DMS79 treated with DMSO at 0.1 percent for 48 hours (cell line): ENCODE results near the gene CDKAL1.

Experiments used
- DNase-seq: peaks from one replicate; lab custom pipeline; 2025; lab: John Stamatoyannopoulos, UW

CDKAL1 gene

DNA sequence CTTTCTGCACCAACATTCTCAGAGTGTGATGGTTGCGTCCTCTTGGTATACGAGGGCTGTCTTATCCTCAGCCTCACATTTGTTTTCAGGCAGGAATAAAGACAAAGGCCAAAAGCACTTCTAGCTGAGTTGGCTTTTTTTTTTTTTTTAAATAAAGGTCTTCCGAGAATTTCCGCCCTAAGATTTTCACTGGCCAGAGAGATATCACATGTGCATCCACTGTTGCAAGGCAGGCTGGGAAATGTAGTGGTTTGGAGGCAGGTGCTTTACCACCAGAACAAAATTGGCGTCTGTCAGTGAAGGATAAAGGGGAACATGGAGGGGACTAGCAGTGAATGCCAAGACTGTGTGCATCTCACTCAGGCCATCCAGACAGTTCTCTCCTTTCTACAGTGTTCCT lies 724.4 kb downstream of the CDKAL1 start:
- no peak for DNase-seq

DNA sequence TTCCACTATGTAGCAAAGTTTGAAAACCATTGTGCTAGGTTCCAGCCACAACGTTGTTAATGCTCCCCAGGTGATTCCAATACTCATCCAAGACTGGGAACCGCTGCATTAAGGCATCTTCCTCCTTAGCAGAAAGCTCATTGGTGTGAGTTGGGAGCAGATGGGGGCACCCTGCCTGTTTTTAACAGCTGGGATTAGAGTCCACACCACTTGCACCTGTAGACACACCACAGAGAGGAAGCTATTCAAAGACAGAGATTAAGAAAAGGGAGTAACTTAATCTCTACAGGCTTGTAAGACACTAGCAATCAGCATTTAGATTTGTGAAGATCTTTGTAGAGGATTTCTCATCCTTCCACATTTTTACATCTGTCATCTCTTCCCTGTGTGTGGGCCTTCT lies 725.4 kb downstream of the CDKAL1 start:
- DNase-seq, result no peak

DNA sequence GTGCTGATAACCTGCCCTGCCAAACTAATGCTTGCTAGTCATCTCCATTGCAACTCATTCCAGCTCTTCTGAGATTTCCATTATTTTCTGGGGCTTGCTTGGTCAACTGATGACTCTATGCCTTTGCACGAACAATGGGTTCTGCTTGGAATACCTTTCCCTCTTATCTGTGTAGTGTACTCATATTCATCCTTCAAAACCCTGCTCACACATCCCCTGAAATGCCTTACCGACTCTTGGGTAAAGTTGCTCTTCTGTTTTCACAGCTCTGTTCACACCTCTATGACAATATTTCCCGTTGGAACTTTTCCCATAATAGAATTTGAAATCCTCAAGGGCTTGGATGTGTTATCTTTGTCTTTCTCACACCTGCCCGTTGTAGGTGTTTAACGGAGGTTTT lies 728.2 kb downstream of the CDKAL1 start:
- DNase-seq, result no peak

DNA sequence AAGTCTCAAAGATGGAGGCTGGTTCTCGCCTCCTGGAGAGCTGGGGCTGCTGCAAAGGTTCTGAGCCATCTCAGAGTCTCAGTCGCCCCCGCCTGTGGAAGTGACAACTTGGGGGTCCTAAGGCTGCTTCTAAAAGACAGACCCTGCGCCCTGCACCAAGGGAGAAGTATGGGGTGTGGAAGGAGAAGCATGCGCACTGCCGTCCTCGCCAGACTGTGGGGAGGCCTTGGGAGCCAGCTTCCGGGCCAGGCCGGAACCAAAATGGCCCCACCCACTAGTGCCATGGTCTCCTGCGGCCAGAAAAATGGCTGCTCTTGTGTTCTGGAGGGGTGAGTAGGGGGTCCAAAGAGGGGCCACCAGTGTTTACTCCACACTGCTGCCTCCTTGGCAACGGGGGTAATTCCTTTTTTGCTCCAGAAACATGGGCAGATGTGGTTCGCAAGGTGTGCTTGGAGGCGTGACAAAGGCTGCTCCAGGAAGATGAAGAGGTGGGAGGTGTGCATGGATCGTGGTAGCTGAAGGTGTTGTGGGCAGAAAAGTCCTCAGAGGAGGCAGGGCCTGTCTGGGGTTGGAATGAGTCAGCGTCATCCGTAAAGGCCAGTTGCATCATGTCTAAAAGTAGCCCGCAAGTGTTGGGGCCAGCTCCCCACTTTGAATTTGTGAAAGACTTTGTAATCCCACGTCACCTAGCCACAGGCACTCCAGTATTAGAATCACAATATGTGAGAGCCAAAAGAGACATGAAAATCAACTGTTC lies 729.5 kb downstream of the CDKAL1 start:
- peak; percentile 79 for DNase-seq

DNA sequence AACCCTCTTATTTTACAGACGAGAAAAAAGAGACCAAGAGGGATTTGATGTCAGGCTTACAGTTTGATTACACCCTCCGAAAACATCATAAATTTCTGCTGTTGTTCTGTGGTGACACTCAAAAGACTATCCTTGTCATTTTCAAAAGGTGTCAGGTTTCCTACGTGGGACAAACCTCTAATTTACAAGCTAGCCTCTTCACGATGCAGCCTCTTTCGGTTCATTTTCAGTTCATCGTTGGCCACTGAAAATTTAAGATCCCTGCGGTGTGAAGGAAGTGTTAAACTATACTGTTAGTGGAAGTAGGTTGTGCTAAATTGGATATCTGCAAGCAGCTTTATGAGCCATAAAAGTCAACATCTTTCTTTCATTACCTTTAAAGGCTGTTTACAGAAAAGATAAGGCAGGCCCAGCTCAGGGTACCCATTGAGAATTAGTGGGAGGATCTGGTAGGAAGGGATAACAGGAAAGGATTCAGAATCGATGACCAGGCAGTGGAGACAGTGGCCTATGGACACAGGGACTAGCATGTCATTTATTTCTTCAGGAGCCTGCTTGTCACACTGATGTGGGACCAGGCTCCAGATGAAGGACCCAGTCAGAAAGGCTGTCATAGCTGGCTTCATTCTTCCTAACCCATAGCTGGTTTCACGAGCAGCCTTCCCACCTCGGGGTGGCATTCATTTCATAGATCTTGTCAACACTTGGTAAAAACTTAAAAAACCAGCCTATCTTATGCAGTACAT lies 730.2 kb downstream of the CDKAL1 start:
- peak; percentile 79 for DNase-seq

DNA sequence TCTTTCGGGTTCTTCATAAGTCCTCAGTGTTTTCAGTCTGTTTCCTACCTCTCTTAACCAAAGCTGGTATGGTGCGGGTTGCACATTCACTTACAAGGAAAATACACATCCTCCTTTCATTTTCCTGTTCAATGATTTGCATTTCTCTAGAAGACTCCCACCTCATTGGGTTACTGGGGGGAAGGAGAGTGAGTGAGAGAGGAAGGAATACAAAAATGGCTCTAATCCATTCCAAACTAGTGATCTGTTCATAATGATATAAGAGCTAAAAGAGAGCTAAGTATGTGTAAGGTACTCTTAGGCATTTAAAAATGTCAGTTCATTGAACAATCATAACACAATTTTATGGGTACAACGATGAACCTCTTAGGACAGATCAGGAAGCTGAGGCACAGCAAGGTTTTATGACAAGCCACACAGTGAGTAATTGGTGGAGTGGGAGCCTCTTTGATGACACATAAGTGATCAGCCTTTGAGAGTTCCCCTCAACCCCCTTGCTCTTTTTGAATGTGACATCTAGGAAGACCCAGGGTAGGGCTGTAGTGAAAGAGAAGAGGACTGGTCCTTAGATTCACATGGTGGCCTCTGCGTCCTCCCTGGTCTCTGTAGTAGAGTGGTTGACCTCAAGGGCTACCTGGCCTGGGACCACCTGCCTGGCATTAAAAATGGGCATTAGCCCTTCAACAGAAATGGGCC lies 730.9 kb downstream of the CDKAL1 start:
- DNase-seq, result no peak

DNA sequence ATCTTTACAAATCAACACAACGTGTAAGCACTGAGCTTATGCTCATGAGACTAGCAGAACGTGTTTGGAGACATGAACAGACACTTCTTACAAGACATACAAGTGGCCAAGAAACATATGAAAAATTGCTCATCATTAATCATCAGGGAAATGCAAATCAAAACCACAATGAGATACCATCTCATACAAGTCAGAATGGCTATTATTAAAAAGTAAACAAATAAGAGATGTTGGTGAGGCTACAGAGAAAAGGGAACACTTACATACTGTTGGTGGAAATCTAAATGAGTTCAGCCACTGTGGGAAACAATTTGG lies 731.4 kb downstream of the CDKAL1 start:
- DNase-seq, result no peak

DNA sequence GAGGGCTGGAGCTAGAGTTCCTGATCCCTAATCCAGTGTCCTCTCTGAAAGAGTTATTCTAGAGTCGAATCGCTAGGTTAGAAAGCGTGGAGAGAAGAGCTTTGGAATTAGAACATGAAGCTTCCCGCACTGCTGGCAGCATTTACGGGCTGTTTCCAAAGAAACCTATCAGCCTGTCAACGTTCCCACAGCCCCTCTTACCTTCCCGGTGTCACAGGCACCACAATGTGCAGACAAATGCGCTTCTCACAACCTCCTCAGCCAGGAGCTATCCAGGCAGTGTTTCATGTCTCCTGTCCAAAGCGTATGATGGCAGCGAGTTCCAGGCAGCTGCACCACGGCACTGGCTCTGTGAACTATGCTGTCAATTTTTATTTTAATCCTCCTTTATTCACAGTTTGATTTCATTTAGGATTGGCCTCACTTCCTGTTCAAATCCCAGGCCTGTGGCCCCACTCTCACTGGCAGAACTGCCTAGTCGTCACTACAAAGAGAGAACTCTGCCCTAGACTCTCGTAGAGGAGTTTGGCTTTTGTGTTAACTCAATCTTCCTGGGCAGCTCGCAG lies 736.5 kb downstream of the CDKAL1 start:
- DNase-seq, result no peak

DNA sequence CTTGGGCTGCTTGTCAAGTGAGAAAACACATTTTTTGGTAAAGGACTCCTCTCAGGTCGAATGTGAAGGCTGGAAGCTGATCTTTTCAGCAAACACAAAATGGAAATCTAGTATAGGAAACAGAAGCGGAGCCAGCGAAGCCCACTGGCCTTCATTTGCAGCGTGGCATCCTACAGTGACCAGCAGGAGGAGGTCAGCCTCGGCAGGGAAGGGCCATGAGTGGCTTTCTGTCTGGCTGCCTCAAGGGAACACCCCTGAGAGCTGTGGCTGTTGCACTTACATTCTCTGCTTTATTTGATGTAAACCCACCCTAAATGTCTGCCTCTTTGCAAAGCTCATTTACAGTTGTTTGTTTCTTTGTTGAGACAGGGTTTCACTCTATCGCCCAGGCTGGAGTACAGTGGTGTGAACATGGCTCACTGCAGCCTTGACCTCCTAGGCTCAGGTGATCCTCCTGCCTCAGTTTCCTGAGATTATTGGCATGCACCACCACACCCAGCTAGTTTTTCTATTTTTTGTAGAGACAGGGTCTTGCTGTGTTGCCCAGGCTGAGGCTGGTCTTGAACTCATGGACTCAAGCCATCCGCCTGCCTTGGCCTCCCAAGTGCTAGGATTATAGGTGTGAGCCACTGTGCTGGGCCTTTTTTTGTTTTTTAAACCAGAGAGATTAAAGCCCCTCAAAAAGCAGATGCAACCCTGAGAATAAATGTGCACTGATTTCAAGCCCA lies 737.3 kb downstream of the CDKAL1 start:
- DNase-seq, result no peak

DNA sequence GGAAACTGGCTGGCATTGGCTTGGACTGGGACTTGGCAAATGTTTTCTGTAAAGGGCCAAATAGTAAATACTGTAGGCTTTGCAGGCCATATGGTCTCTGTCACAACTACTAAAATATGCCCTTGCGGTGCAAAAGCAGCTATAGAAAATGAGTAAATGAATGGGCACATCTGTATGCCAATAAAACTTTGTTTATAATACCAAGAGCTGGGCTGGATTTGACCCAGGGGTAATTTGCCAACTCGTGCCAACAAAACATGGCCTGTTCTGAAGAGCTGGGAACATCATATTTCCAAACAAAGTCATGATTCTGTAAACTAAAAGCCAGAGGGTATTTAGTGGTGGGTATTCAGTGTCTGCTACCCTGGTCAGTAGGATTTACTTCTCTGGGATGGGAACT lies 739.2 kb downstream of the CDKAL1 start:
- no peak for DNase-seq

DNA sequence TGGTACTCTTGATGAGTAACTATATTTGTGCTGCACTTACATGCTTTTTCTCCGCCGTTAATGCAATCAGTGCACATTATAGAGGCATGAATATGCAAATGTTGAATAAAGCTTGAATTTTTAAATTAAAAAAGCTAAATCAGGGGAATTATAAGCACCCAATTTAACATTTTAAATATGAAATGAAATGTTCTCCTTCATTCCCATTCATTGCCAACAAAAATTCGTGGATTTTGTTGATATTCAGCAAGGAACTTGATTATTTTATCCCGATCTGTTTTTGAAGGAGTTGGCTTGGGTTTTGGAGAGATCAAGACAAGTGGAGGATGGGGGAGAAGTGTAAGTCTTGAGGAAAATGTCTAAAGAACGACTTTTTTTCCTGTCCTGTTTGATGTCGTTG lies 740.6 kb downstream of the CDKAL1 start:
- no peak for DNase-seq

DNA sequence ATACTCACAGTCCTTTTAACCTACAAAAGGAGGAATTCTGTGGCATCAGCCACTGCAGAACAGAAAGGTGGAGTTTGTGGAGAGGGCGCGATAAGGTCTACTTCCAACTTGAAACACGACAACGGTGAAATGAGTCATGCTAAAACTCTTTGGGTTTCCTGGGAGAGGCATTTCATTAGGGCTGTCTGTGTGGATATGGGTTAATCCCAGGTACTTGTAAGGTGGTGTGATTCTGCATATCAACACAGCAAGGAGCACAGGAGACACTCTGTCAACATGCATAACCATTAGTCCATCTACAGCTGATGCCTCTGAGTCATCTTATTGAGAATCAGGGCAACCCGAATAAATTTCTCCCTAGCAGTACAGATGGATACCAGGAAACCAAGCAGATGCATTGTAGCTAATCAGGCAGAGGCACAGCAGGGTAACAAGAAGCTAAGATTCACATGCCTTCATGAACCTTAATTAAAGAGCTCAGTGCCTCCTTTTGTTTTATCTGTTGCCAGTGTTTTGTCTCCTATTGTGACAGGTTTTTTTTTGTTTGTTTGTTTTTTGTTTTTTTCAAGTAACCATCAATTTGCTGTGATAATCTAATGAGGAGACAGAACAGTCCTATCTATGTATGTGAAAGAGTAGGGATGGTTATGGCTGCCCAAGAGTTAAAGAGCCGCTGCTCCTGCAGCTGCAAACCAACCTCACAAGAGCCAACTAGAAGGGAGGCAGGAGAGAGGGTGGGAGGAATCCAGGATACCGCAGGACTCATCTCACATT lies 743.5 kb downstream of the CDKAL1 start:
- DNase-seq, result no peak

DNA sequence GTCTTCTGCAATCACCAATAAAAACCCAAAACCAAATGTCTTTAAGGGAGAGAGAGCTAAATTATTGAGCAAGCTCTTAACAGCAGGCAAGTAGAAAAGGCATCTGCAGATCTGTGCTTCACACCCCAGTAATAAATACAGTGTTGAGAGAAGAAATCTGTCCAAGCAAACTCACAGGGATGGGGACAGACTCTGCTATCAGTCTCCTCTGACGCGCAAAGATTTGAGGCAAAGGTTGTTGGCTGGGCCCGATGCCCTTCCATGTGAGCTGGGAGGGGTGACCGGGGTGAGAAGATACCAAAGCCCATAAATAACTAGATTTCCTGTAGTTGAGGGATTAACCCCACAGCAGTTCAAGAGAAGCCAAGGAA lies 744.1 kb downstream of the CDKAL1 start:
- no peak for DNase-seq

DNA sequence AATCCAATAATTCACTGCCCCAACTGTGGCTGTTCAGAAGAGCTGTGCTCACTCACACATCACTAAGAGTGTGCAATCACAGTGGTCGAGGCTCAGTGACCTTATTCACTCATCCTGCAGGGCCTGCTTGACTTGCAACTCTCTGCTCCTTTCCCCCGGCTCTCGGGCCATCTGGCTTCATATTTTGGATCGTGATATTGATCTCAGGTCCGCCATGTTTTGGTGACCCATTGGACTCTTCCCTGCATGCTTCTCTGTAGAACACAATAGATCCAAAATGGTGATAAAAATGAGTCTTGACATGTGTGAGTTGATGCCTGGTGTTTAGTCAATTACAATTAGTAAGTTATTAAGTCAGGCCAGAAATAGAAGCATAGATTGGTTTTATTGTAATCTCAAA lies 745.4 kb downstream of the CDKAL1 start:
- DNase-seq, result no peak

DNA sequence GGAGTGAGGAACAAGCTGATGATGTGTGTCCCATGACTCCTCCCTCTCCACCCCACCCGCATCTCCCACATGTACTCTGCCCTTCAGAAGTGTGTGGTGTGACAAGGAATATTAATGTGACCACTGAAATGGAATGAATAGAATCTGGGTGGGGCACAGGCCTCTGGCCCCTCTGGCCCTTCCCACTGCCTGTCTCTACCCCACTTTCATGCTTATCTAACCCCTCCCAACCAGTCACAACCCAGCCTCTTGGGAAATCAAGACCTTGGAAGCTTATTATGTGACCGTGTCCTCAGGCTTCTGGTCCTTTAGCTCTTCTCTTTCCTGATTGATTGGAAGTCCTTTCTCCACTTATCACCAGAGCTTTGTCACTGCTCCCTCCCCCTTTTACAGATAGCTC lies 747.1 kb downstream of the CDKAL1 start:
- no peak for DNase-seq
